Natural killer cell treated with Interleukin-12 subunit alpha and Interleukin-12 subunit beta and Interleukin-15 and Interleukin-18, amount 100 ng/mL, for 72 hours (primary cell): ENCODE results near the gene ARHGEF25. TPM values are rescaled to one million over a fixed set of nuclear protein-coding genes. Genes with fewer than 3 reads are reported as not detected.
"Not testable (repeated sequence)": the region's sequence is repeated elsewhere in the genome, so short reads cannot be mapped to it uniquely, and the experiment has no call there.

Source experiments
- ATAC-seq, 2 donors: fragments of 150-1000 bp; cut with Tn5 transposase in 1 of 2; sonication (Bioruptor Pico), chemical (Tn5 transposase) in 1 of 2; 2 replicates each; pipeline ENCODE4 v1.10.0; 2021
- DNase-seq: peaks from one replicate; pipeline ENCODE4 v3.0.0; 2022; ENCODE audit warnings: low spot score
- H3K27ac Mint-ChIP-seq, 2 donors: 1 replicate in 1 of 2; 2 replicates in 1 of 2; pipeline ENCODE4 v1.8.0; 2022; ENCODE audit warnings: mixed read lengths in 2 of 2, mild to moderate bottlenecking in 1 of 2, moderate library complexity in 1 of 2
- H3K27me3 Mint-ChIP-seq, 2 donors: 1 replicate in 1 of 2; 2 replicates in 1 of 2; pipeline ENCODE4 v1.8.0; 2022; ENCODE audit warnings: mixed read lengths in 2 of 2
- H3K36me3 Mint-ChIP-seq: one replicate; pipeline ENCODE4 v1.8.0; 2022; ENCODE audit warnings: mixed read lengths
- H3K4me1 Mint-ChIP-seq, 2 donors: 1 replicate in 1 of 2; 2 replicates in 1 of 2; pipeline ENCODE4 v1.8.0; 2022; ENCODE audit warnings: low read depth in 2 of 2, mixed read lengths in 2 of 2, mild to moderate bottlenecking in 1 of 2
- H3K4me3 Mint-ChIP-seq: one replicate; pipeline ENCODE4 v1.8.0; 2022; ENCODE audit warnings: mixed read lengths
- H3K9me3 Mint-ChIP-seq: 2 replicates; pipeline ENCODE4 v1.8.0; 2022; ENCODE audit warnings: mixed read lengths
- total RNA-seq, 2 donors: library from RNA; stranded (reverse); gene quantifications; one replicate each; pipeline ENCODE4 v1.2.3, GENCODE V29; 2022

ARHGEF25 gene
- total RNA-seq, 2 donors from 2014 or later: 0.52 to 4.0 TPM

GRCh38 chr12:57618431-57618830 is 7.2 kb downstream of the ARHGEF25 start:
- H3K27ac Mint-ChIP-seq, H3K36me3 Mint-ChIP-seq, ATAC-seq, H3K4me3 Mint-ChIP-seq, H3K9me3 Mint-ChIP-seq, DNase-seq: not testable (repeated sequence)
- Mint-ChIP-seq H3K4me1 (peaks cover 18 to 20% of the 10 kb centered on the region in 2 donors), H3K27me3 (peaks cover 35 to 50% of the 10 kb centered on the region in 2 donors)

GRCh38 chr12:57618966-57619433 is 7.8 kb downstream of the ARHGEF25 start:
- Mint-ChIP-seq H3K36me3 (no peaks in the 10 kb centered on the region), H3K4me1 (peaks cover 18 to 20% of the 10 kb centered on the region in 2 donors), H3K27me3 (peaks cover 41 to 56% of the 10 kb centered on the region in 2 donors), H3K4me3 (peak overlapping the region; percentile 14), H3K27ac (no peak overlapping the region), H3K9me3 (no peaks in the 10 kb centered on the region)
- DNase-seq (no peak), ATAC-seq (no peak)

GRCh38 chr12:57619434-57620244 is 8.4 kb downstream of the ARHGEF25 start:
- DNase-seq: no peak
- peak overlapping the region; percentile 14 for H3K4me3 Mint-ChIP-seq
- ATAC-seq: peak; percentile 37 to 43
- peaks cover 18 to 20% of the 10 kb centered on the region in 2 donors for H3K4me1 Mint-ChIP-seq
- H3K36me3 Mint-ChIP-seq: no peaks in the 10 kb centered on the region
- H3K9me3 Mint-ChIP-seq: no peaks in the 10 kb centered on the region
- peaks cover 47 to 62% of the 10 kb centered on the region in 2 donors for H3K27me3 Mint-ChIP-seq
- no peak overlapping the region for H3K27ac Mint-ChIP-seq

DNA sequence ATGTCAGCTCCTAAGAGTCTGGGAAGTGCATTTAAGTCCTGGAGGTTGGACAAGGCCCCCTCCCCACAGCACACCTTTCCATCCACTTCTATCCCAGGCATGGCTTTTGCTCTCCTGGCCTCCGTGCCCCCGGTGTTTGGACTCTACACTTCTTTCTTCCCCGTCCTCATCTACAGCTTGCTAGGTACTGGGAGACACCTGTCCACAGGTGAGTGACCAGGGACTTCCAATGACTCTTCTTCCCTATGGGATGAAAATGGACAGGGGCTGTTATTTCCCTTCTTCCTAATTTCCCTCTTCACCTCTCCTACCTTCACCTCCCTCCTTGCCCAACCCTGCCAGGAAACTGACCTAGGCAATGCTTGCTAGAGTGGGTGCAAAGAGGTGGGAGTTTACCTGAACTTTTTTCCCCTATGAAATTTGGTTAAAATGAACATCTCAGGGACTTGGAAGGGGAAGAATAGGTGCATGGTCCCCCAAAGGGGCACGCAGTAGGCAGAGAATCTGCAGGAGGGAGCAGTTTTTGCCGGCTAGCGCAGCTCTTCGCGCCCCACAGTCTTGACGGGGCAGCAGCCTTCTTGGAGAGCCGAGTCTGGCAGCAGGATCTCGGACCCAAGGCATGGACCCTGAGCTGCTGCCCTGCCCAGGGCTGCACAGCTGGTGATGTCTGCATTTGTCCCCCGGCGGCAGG is 9.2 kb downstream of the ARHGEF25 start:
- no peaks in the 10 kb centered on the region for H3K36me3 Mint-ChIP-seq
- peaks cover 18 to 20% of the 10 kb centered on the region in 2 donors for H3K4me1 Mint-ChIP-seq
- no peaks in the 10 kb centered on the region for H3K9me3 Mint-ChIP-seq
- H3K27ac Mint-ChIP-seq: no peak overlapping the region
- ATAC-seq: no peak
- DNase-seq: no peak
- peaks cover 52 to 70% of the 10 kb centered on the region in 2 donors for H3K27me3 Mint-ChIP-seq
- H3K4me3 Mint-ChIP-seq: peak overlapping the region; percentile 48

DNA sequence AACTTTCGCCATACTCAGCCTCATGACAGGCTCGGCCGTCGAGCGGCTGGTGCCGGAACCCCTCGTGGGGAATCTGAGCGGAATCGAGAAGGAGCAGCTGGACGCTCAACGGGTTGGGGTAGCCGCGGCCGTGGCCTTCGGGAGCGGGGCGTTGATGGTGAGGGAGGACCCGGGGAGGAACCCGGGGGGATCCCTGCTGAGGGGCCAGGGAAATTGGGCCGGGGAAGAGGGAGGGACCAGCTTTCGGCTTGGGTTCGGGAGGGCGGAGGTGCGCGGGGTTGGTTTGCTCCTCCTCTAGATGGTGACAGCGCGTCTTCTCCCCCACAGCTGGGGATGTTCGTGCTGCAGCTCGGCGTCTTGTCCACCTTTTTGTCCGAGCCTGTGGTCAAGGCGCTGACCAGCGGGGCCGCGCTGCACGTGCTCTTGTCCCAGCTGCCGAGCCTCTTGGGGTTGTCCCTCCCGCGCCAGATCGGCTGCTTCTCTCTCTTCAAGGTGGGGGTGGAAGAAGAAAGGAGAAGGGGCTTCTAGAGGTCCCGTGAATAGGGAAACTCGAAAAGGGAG is 9.8 kb downstream of the ARHGEF25 start:
- Mint-ChIP-seq H3K9me3 (no peaks in the 10 kb centered on the region), H3K4me1 (peaks cover 18 to 20% of the 10 kb centered on the region in 2 donors), H3K27ac (no peak overlapping the region), H3K4me3 (peak overlapping the region; percentile 48), H3K27me3 (peaks cover 59 to 76% of the 10 kb centered on the region in 2 donors), H3K36me3 (no peaks in the 10 kb centered on the region)
- no peak for DNase-seq
- ATAC-seq: peak in 1 of 2 donors; percentile 38

DNA sequence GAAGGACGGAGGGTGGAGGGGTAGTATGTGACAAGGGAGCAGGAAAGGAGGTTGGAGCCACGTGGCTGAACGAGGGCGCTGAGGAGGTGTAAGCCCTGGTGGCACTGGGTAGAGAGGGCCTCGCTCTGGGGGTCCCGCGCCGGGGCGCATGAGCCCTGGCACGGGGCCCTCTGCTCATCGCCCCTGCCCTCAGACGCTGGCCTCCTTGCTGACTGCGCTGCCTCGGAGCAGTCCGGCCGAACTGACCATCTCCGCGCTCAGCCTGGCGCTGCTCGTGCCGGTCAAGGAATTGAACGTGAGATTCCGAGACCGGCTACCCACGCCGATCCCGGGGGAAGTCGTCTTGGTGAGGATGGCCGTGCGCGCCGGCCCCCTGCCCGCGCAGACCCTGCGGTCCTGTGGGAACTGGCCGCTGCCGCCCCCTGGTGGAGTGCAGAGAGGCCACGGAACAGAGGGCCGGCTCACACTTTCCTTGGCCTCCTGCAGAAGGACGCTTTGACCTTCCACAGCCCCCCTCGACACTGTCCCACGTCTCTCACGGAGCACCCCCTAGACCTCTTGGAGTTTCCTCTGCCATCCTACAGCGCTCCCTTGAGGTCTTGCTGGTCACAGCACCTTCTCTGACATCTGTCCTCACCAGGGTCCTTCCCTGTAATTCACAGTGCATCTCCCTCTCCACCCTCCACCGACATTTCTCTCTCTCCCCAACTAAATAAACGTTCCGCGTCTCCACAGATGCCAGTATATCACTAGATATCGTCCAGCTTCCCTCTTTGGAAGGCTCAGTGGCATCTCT is 10.5 kb downstream of the ARHGEF25 start:
- no peaks in the 10 kb centered on the region for H3K36me3 Mint-ChIP-seq

GRCh38 chr12:57622293-57623245 is 11.3 kb downstream of the ARHGEF25 start:
- peak overlapping the region in 1 of 2 donors; percentile 7 for H3K27ac Mint-ChIP-seq

More for the DNA sequence above, 10.5 kb downstream of the ARHGEF25 start:
- no peak for DNase-seq
- peak; percentile 74 to 83 for ATAC-seq
- Mint-ChIP-seq H3K4me1 (peaks cover 18 to 20% of the 10 kb centered on the region in 2 donors), H3K4me3 (peak overlapping the region; percentile 48), H3K9me3 (no peaks in the 10 kb centered on the region), H3K27me3 (peaks cover 64 to 80% of the 10 kb centered on the region in 2 donors), H3K27ac (peak overlapping the region in 1 of 2 donors; percentile 7)

GRCh38 chr12:57623385-57623784 is 12.2 kb downstream of the ARHGEF25 start:
- DNase-seq: no peak
- Mint-ChIP-seq H3K27me3 (peaks cover 72 to 78% of the 10 kb centered on the region in 2 donors), H3K9me3 (no peaks in the 10 kb centered on the region), H3K4me1 (peaks cover 20 to 24% of the 10 kb centered on the region in 2 donors), H3K27ac (no peak overlapping the region), H3K36me3 (no peaks in the 10 kb centered on the region), H3K4me3 (no peak overlapping the region)
- ATAC-seq: no peak

More at GRCh38 chr12:57622293-57623245, 11.3 kb downstream of the ARHGEF25 start:
- Mint-ChIP-seq H3K9me3 (no peaks in the 10 kb centered on the region), H3K36me3 (no peaks in the 10 kb centered on the region), H3K4me1 (peaks cover 18 to 20% of the 10 kb centered on the region in 2 donors), H3K27me3 (peaks cover 69 to 83% of the 10 kb centered on the region in 2 donors), H3K4me3 (peak overlapping the region; percentile 48)
- DNase-seq (no peak), ATAC-seq (no peak)

DNA sequence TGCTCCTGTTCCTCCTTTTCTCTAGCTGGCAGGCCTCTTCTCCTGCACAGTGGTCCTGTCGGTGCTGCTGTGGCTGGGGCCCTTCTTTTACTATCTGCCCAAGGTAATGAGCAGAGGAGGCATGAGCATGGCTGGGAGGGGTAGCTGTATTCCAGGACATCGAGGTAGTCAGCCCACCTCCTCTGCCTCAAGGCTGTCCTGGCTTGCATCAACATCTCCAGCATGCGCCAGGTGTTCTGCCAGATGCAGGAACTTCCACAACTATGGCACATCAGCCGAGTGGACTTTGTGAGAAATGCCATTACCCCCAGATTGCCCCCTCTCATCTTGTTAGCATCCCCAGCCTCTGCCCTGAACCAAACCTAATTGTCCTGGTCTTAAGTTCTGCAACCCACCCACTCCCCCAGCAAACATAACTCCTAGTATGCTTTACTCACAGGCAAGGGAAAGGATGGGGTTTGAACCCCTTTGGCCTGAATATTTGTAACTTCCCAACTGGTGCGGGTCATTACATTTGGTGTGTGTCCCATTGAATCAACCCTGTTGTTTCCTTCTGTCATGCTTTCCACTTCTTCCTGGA is 12.7 kb downstream of the ARHGEF25 start:
- ATAC-seq (no peak), DNase-seq (no peak)
- Mint-ChIP-seq H3K27me3 (peaks cover 75% of the 10 kb centered on the region in 2 donors), H3K4me1 (peaks cover 20 to 24% of the 10 kb centered on the region in 2 donors), H3K27ac (no peak overlapping the region), H3K4me3 (no peak overlapping the region), H3K9me3 (no peaks in the 10 kb centered on the region), H3K36me3 (no peaks in the 10 kb centered on the region)

GRCh38 chr12:57624441-57625220 is 13.4 kb downstream of the ARHGEF25 start:
- Mint-ChIP-seq H3K27ac (no peak overlapping the region), H3K4me3 (no peak overlapping the region), H3K4me1 (peaks cover 20 to 24% of the 10 kb centered on the region in 2 donors), H3K27me3 (peaks cover 75% of the 10 kb centered on the region in 2 donors), H3K36me3 (no peaks in the 10 kb centered on the region), H3K9me3 (no peaks in the 10 kb centered on the region)
- DNase-seq (no peak), ATAC-seq (no peak)

DNA sequence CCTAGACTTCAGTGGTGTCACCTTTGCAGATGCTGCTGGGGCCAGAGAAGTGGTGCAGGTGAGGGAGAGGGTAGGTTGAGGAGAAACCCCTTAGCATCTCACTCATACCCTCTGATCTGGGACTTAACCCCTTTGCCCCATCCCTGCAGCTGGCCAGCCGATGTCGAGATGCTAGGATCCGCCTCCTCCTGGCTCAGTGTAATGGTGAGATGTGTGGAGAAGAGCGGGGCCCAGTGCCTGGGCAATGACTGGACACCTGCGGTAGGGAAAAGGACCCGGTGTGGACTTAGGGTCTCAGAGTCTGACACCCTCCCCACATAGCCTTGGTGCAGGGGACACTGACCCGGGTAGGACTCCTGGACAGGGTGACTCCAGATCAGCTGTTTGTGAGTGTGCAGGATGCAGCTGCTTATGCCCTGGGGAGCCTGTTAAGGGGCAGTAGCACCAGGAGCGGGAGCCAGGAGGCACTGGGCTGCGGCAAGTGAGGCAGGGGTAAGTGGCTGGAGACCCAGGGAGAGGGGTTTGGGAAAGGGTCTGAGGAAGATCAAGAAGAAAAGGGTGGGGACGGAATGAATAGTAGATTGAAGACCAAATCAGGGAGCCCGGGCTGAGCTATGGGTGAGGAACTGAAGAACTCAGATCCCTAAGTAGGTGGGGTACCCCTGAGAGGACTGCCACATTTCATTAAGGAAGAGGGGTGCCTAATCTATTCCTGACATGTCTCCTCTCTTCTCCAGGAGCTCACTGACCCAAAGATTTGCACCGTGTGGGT is 14.2 kb downstream of the ARHGEF25 start:
- ATAC-seq (no peak), DNase-seq (no peak)
- peaks cover 17 to 21% of the 10 kb centered on the region in 2 donors for H3K4me1 Mint-ChIP-seq
- peaks cover 72 to 74% of the 10 kb centered on the region in 2 donors for H3K27me3 Mint-ChIP-seq
- no peak overlapping the region for H3K27ac Mint-ChIP-seq
- no peaks in the 10 kb centered on the region for H3K36me3 Mint-ChIP-seq
- H3K9me3 Mint-ChIP-seq: no peaks in the 10 kb centered on the region
- H3K4me3 Mint-ChIP-seq: no peak overlapping the region
